Measurements from ENCODE around the gene ZNF367. TPM values are rescaled to one million over a fixed set of nuclear protein-coding genes. Genes with fewer than 3 reads are reported as not detected.
A peak's percentile ranks its signal among the peaks of the same experiment; 100 is the strongest.

ZNF367 gene
- total and polyA plus RNA-seq, 2 of the 4 experiments (the other 2 are of a cell fraction), result 1.1 to 2.7 TPM

DNA sequence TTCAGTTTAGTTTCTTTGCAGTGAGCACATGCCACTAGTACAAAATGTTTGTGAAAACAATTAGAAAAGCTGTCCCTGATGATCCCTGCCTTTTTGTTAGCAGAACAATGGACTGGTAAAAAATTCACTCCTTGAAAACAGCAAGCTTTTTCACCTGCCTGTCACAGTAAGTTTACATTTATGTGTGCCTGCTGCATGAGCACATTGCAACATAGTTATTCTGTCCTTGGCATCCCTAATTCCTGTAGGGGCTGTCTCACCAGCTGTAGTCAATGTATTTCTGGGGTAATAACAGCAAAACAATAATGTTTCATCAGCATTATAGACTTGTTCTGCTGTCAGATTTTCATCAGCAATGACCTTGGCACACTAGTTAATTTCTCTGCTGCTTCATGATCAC, 11.6 kb upstream of the ZNF367 start:
- ChIA-PET CTCF (interaction anchor here (0.7 kb wide), 1 partner anchor 237 kb away, joined by 4 read pairs; no protein-coding TSS in a partner anchor), POLR2A (ENCODE audit: unreplicated experiment) (no interaction called here)
- H3K27ac ChIP-seq (ENCODE audit: insufficient read depth, low read length), result no peak overlapping the region
- DNase-seq, result no peak
- no peak overlapping the region for H2BK15ac ChIP-seq (ENCODE audit: low read depth, low read length)
- H4K91ac ChIP-seq (ENCODE audit: insufficient read depth, low read depth, low read length), result no peak overlapping the region
- no peak overlapping the region for H2AK9ac ChIP-seq (replicated peaks; ENCODE audit: low read depth, low read length, poor library complexity)
- H3K23ac ChIP-seq (ENCODE audit: low read depth, low read length), result no peak overlapping the region
- intact Hi-C loops (cut with micrococcal nuclease) (no loop called here), dilution Hi-C loops (cut with HindIII; ENCODE audit: low sequenced_read_pairs, unreplicated experiment) (no loop called here), in situ Hi-C loops (cut with MboI; ENCODE audit: low sequenced_read_pairs) (no loop called here)
- ATAC-seq (ENCODE audit: low read depth), result no peak
- no peak overlapping the region for H3K18ac ChIP-seq (ENCODE audit: low read depth, low read length)
- no peak overlapping the region for H2AK5ac ChIP-seq (ENCODE audit: low read depth, low read length)
- no peak overlapping the region for H2AFZ ChIP-seq (replicated peaks; ENCODE audit: low read length, poor library complexity)
- H4K8ac ChIP-seq (ENCODE audit: low read depth in 2 of 2, low read length in 2 of 2), result no peak overlapping the region
- TF ChIP-seq RAD21 (IDR thresholded peaks at IDR 0.05; ENCODE audit: low read length) (no peak), CEBPB (IDR thresholded peaks at IDR 0.05; ENCODE audit: low read depth, low read length) (0 out of 2 replicates have a peak, but pooled peaks have one; percentile 12)
- H3K4me2 ChIP-seq (ENCODE audit: low read depth, low read length), result no peak overlapping the region
- H2BK20ac ChIP-seq (ENCODE audit: low read depth, low read length), result no peak overlapping the region
- no peaks in the 10 kb centered on the region for H3K4me1 ChIP-seq (ENCODE audit: control insufficient read depth, insufficient read depth, low read length)
- no TSS peak for BruUV-seq (replicated peaks)
- no peak overlapping the region for H3K14ac ChIP-seq (replicated peaks; ENCODE audit: low read depth, low read length)
- H3K79me1 ChIP-seq (ENCODE audit: low read depth in 1 of 2, low read length in 2 of 2), result no peaks in the 10 kb centered on the region
- H3K9ac ChIP-seq (ENCODE audit: low read depth, low read length), result no peak overlapping the region
- 0 out of 2 replicates have a peak, but pooled peaks cover under 1% of the 10 kb centered on the region for H3K9me3 ChIP-seq (ENCODE audit: control insufficient read depth, insufficient read depth, low read length)
- H3K9me1 ChIP-seq (ENCODE audit: insufficient read depth, low read length), result no peaks in the 10 kb centered on the region
- no peak overlapping the region for H4K5ac ChIP-seq (ENCODE audit: low read depth, low read length)
- H4K20me1 ChIP-seq (ENCODE audit: insufficient read depth, low read length), result no peaks in the 10 kb centered on the region
- no peaks in the 10 kb centered on the region for H3K36me3 ChIP-seq (ENCODE audit: control insufficient read depth, insufficient read depth, low read length)
- H2BK5ac ChIP-seq (ENCODE audit: low read depth, low read length, poor library complexity, severe bottlenecking), result no peak overlapping the region
- H3K4me3 ChIP-seq (ENCODE audit: insufficient read depth, low read depth, low read length), result no peak overlapping the region
- no peak overlapping the region for H2BK120ac ChIP-seq (ENCODE audit: low read depth, low read length)
- no peak overlapping the region for H3K56ac ChIP-seq (ENCODE audit: extremely low read depth, insufficient read depth, low read length)
- H3K27me3 ChIP-seq (ENCODE audit: control insufficient read depth, insufficient read depth, low read length), result no peaks in the 10 kb centered on the region
- H3K4ac ChIP-seq (ENCODE audit: low read depth, low read length), result no peak overlapping the region

All from IMR-90 (cell line).